ENCODE results near the gene MAPK6.

Gene MAPK6

GRCh38 chr15:52010633-52011595 is 8.1 kb upstream of the MAPK6 start:
- peak in 2 of 3 experiments; percentile 23 to 74 for DNase-seq (ENCODE audit: low read depth in 3 of 3)

GRCh38 chr15:52011711-52012144 is 7.3 kb upstream of the MAPK6 start:
- DNase-seq (ENCODE audit: low read depth in 3 of 3) = no peak

- no peak for DNase-seq (ENCODE audit: low read depth in 3 of 3)
Measured at GRCh38 chr15:52012210-52012609, 6.8 kb upstream of the MAPK6 start.

GRCh38 chr15:52013151-52013791 is 5.7 kb upstream of the MAPK6 start:
- no peak for DNase-seq (ENCODE audit: low read depth in 3 of 3)

- DNase-seq (ENCODE audit: low read depth in 3 of 3) = no peak
Measured at GRCh38 chr15:52014616-52015015, 4.4 kb upstream of the MAPK6 start.

- no peak for DNase-seq (ENCODE audit: low read depth in 3 of 3)
Measured at GRCh38 chr15:52016316-52016715, 2.7 kb upstream of the MAPK6 start.

GRCh38 chr15:52018244-52018643 is 775 bp upstream of the MAPK6 start:
- no peak for DNase-seq (ENCODE audit: low read depth in 3 of 3)

- DNase-seq (ENCODE audit: low read depth in 3 of 3) = peak in 2 of 3 experiments; percentile 40 to 62
Measured at GRCh38 chr15:52019394-52020220, 588 bp downstream of the MAPK6 start.

- no peak for DNase-seq (ENCODE audit: low read depth in 3 of 3)
Measured at GRCh38 chr15:52020221-52021085, 1.4 kb downstream of the MAPK6 start.

- peak; percentile 40 to 62 (median 57) for DNase-seq (ENCODE audit: low read depth in 3 of 3)
Measured at GRCh38 chr15:52021128-52021671, 2.2 kb downstream of the MAPK6 start.

- DNase-seq (ENCODE audit: low read depth in 3 of 3) = no peak
Measured at GRCh38 chr15:52021892-52022540, 3.0 kb downstream of the MAPK6 start.

GRCh38 chr15:52023169-52023922 is 4.3 kb downstream of the MAPK6 start:
- no peak for DNase-seq (ENCODE audit: low read depth in 3 of 3)

- DNase-seq (ENCODE audit: low read depth in 3 of 3) = no peak
Measured at GRCh38 chr15:52028431-52029093, 9.5 kb downstream of the MAPK6 start.

- no peak for DNase-seq (ENCODE audit: low read depth in 3 of 3)
Measured at GRCh38 chr15:52030010-52030409, 11.0 kb downstream of the MAPK6 start.

- no peak for DNase-seq (ENCODE audit: low read depth in 3 of 3)
Measured at GRCh38 chr15:52031556-52031955, 12.5 kb downstream of the MAPK6 start.

GRCh38 chr15:52037889-52038505 is 19.0 kb downstream of the MAPK6 start:
- DNase-seq (ENCODE audit: low read depth in 3 of 3) = no peak

GRCh38 chr15:52039925-52040781 is 21.1 kb downstream of the MAPK6 start:
- no peak for DNase-seq (ENCODE audit: low read depth in 3 of 3)
